Measurements from ENCODE around the gene ETV4.
A peak's percentile ranks its signal among the peaks of the same experiment; 100 is the strongest.
"Not testable (repeated sequence)": the region's sequence is repeated elsewhere in the genome, so short reads cannot be mapped to it uniquely, and the experiment has no call there.

ETV4 gene

DNA sequence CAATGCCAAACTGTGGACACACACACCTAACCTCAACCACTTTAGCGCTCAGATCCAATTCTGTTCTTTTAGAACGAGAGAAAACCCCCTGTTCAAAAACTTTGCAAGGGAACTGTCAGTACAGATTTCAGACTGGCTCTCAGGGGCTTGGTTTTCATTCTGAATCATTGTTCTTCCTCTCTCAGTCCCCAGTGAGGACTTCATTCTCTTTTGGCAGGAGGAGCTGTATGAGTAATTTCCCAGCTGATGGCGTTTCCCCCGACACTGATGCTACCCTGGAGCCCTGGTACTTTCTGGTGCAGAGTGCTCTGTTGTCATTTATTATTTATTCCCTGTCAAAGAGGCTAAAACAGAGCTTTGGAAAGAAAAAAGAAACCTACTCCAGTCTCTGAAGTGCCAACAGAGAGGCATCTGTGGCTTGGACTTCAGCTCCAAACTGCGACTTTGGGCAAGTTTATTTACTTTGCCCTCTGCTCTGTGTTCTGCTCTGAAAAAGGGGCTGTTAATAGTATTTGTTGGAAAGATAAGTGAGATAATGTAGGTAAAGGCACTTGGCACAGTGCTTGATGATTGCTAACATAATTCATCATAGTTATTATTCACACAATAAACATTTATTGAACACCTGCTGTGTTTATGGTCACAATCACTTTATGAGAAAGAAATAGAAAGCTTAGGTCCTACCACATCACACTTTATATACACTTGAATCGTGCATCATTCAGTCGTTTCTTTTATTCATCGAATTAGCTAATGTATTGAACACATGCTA lies 28.3 kb downstream of the ETV4 start:
- Histone ChIP-seq H2BK12ac (ENCODE audit: low read length in 2 of 2) (no peak overlapping the region), H3K9ac (ENCODE audit: low read length) (peak overlapping the region; percentile 74), H3K14ac (ENCODE audit: low read length in 2 of 2) (no peak overlapping the region), H3K36me3 (ENCODE audit: control insufficient read depth in 1 of 2, insufficient read depth in 2 of 2, low read depth in 1 of 2, low read length in 2 of 2) (peaks cover 49 to 92% of the 10 kb centered on the region in 2 experiments), H2AK5ac (ENCODE audit: low read length, severe bottlenecking) (no peak overlapping the region), H3K9me3 (ENCODE audit: control insufficient read depth, low read length) (no peaks in the 10 kb centered on the region), H2AFZ (ENCODE audit: low read depth, low read length) (no peak overlapping the region), H3K18ac (ENCODE audit: low read depth in 1 of 2, low read length in 2 of 2) (no peak overlapping the region), H3K27ac (ENCODE audit: low read length, poor library complexity, severe bottlenecking) (no peak overlapping the region), H3K27me3 (ENCODE audit: control insufficient read depth in 1 of 2, insufficient read depth in 1 of 2, low read length in 2 of 2) (no peaks in the 10 kb centered on the region), H4K8ac (ENCODE audit: low read length) (no peak overlapping the region), H3K23ac (ENCODE audit: low read length in 2 of 2) (no peak overlapping the region), H4K91ac (ENCODE audit: low read length) (no peak overlapping the region), H3K79me1 (replicated peaks; ENCODE audit: low read length, poor library complexity, severe bottlenecking) (peaks cover 17% of the 10 kb centered on the region), H3K4me3 (ENCODE audit: insufficient read depth in 1 of 2, low read depth in 1 of 2, low read length in 2 of 2) (peak overlapping the region in 1 of 2 experiments; percentile 36), H3K4ac (ENCODE audit: low read depth in 1 of 2, low read length in 2 of 2) (no peak overlapping the region), H3K4me2 (ENCODE audit: low read length, poor library complexity, severe bottlenecking) (no peak overlapping the region), H2BK5ac (ENCODE audit: low read depth, low read length, poor library complexity, severe bottlenecking) (no peak overlapping the region), H3K4me1 (ENCODE audit: control insufficient read depth, insufficient read depth, low read depth, low read length) (peaks cover 1% of the 10 kb centered on the region), H2BK120ac (ENCODE audit: low read depth, low read length) (no peak overlapping the region), H2BK15ac (ENCODE audit: low read depth, poor library complexity, severe bottlenecking) (no peak overlapping the region)
- WGBS = 77% methylated on average over 4 of the region's 8 CpGs
- DNase-seq = peak; percentile 22

DNA sequence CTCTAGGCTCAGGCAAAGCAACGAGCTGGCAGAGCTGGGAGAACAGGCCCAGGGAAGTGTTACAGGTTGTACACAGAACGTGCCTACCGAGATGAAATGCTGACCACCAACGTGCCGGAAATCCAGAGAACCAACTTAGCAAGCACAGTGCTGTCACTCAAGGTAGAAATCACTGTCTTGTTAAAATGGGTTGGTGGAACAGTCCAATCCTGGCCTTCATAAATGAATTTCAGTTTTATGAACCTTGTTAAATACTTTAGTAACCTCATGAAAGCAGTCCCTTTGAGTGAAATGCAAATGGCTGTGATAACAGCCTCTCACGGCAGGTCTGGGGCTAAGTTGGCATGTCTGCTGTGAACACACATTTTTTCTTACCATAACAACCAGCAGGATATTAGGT lies 29.0 kb downstream of the ETV4 start:
- WGBS = 89% methylated on average over 5 of the region's 6 CpGs
- peaks cover 52 to 93% of the 10 kb centered on the region in 2 experiments for H3K36me3 ChIP-seq (ENCODE audit: control insufficient read depth in 1 of 2, insufficient read depth in 2 of 2, low read depth in 1 of 2, low read length in 2 of 2)

GRCh38 chr17:43515656-43516055 lies 30.5 kb downstream of the ETV4 start:
- H2BK12ac ChIP-seq (ENCODE audit: low read length in 2 of 2) = no peak overlapping the region
- no peak for DNase-seq
- H2BK15ac ChIP-seq (ENCODE audit: low read depth, poor library complexity, severe bottlenecking) = no peak overlapping the region
- no peak overlapping the region for H2BK5ac ChIP-seq (ENCODE audit: low read depth, low read length, poor library complexity, severe bottlenecking)
- no peak overlapping the region for H2AK5ac ChIP-seq (ENCODE audit: low read length, severe bottlenecking)
- no peak overlapping the region for H4K8ac ChIP-seq (ENCODE audit: low read length)
- H2BK120ac ChIP-seq (ENCODE audit: low read depth, low read length) = no peak overlapping the region
- peaks cover 1% of the 10 kb centered on the region for H3K4me1 ChIP-seq (ENCODE audit: control insufficient read depth, insufficient read depth, low read depth, low read length)
- H3K36me3 ChIP-seq (ENCODE audit: control insufficient read depth in 1 of 2, insufficient read depth in 2 of 2, low read depth in 1 of 2, low read length in 2 of 2) = peaks cover 48 to 88% of the 10 kb centered on the region in 2 experiments
- no peak overlapping the region for H3K27ac ChIP-seq (ENCODE audit: low read length, poor library complexity, severe bottlenecking)
- H3K9ac ChIP-seq (ENCODE audit: low read length) = peak overlapping the region; percentile 74
- no peak overlapping the region for H3K4me3 ChIP-seq (ENCODE audit: insufficient read depth in 1 of 2, low read depth in 1 of 2, low read length in 2 of 2)
- no peak overlapping the region for H2AFZ ChIP-seq (ENCODE audit: low read depth, low read length)
- 100% methylated on average over 1 of the region's 1 CpG for WGBS
- H3K9me3 ChIP-seq (ENCODE audit: control insufficient read depth, low read length) = no peaks in the 10 kb centered on the region
- H3K79me1 ChIP-seq (replicated peaks; ENCODE audit: low read length, poor library complexity, severe bottlenecking) = peaks cover 17% of the 10 kb centered on the region
- no peak overlapping the region for H3K18ac ChIP-seq (ENCODE audit: low read depth in 1 of 2, low read length in 2 of 2)
- no peak overlapping the region for H3K14ac ChIP-seq (ENCODE audit: low read length in 2 of 2)
- no peaks in the 10 kb centered on the region for H3K27me3 ChIP-seq (ENCODE audit: control insufficient read depth in 1 of 2, insufficient read depth in 1 of 2, low read length in 2 of 2)
- H3K4me2 ChIP-seq (ENCODE audit: low read length, poor library complexity, severe bottlenecking) = no peak overlapping the region
- no peak overlapping the region for H3K4ac ChIP-seq (ENCODE audit: low read depth in 1 of 2, low read length in 2 of 2)
- H3K23ac ChIP-seq (ENCODE audit: low read length in 2 of 2) = peak overlapping the region in 1 of 2 experiments; percentile 89
- H4K91ac ChIP-seq (ENCODE audit: low read length) = no peak overlapping the region

More for the DNA sequence above, 29.0 kb downstream of the ETV4 start:
- H2BK5ac ChIP-seq (ENCODE audit: low read depth, low read length, poor library complexity, severe bottlenecking) = no peak overlapping the region
- H3K27me3 ChIP-seq (ENCODE audit: control insufficient read depth in 1 of 2, insufficient read depth in 1 of 2, low read length in 2 of 2) = no peaks in the 10 kb centered on the region
- H3K9me3 ChIP-seq (ENCODE audit: control insufficient read depth, low read length) = no peaks in the 10 kb centered on the region
- H2BK12ac ChIP-seq (ENCODE audit: low read length in 2 of 2) = no peak overlapping the region
- no peak overlapping the region for H4K91ac ChIP-seq (ENCODE audit: low read length)
- DNase-seq = no peak
- peak overlapping the region; percentile 74 for H3K9ac ChIP-seq (ENCODE audit: low read length)
- no peak overlapping the region for H3K4ac ChIP-seq (ENCODE audit: low read depth in 1 of 2, low read length in 2 of 2)
- H3K23ac ChIP-seq (ENCODE audit: low read length in 2 of 2) = no peak overlapping the region
- H3K4me1 ChIP-seq (ENCODE audit: control insufficient read depth, insufficient read depth, low read depth, low read length) = peaks cover 1% of the 10 kb centered on the region
- no peak overlapping the region for H4K8ac ChIP-seq (ENCODE audit: low read length)
- H3K18ac ChIP-seq (ENCODE audit: low read depth in 1 of 2, low read length in 2 of 2) = no peak overlapping the region
- no peak overlapping the region for H2BK15ac ChIP-seq (ENCODE audit: low read depth, poor library complexity, severe bottlenecking)
- H2AK5ac ChIP-seq (ENCODE audit: low read length, severe bottlenecking) = no peak overlapping the region
- H2BK120ac ChIP-seq (ENCODE audit: low read depth, low read length) = no peak overlapping the region
- no peak overlapping the region for H2AFZ ChIP-seq (ENCODE audit: low read depth, low read length)
- H3K14ac ChIP-seq (ENCODE audit: low read length in 2 of 2) = no peak overlapping the region
- peak overlapping the region in 1 of 2 experiments; percentile 36 for H3K4me3 ChIP-seq (ENCODE audit: insufficient read depth in 1 of 2, low read depth in 1 of 2, low read length in 2 of 2)
- peaks cover 19% of the 10 kb centered on the region for H3K79me1 ChIP-seq (replicated peaks; ENCODE audit: low read length, poor library complexity, severe bottlenecking)
- H3K4me2 ChIP-seq (ENCODE audit: low read length, poor library complexity, severe bottlenecking) = no peak overlapping the region
- no peak overlapping the region for H3K27ac ChIP-seq (ENCODE audit: low read length, poor library complexity, severe bottlenecking)

DNA sequence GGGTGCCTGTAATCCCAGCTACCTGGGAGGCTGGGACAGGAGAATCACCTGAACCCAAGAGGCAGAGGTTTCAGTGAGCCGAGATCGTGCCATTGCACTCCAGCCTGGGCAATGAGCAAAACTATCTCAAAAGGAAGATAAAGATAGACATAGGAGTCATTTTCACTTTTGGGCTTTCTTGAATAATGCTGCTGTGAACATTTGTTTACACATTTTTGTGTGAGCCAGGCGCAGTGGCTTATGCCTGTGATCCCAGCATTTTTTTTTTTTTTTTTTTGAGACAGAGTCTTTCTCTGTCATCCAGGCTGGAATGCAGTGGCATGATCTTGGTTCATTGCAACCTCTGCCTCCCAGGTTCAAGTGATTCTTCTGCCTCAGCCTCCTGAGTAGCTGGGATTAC lies 34.9 kb downstream of the ETV4 start:
- H3K27ac ChIP-seq (ENCODE audit: low read length, poor library complexity, severe bottlenecking); H3K14ac ChIP-seq (ENCODE audit: low read length in 2 of 2); H3K4me2 ChIP-seq (ENCODE audit: low read length, poor library complexity, severe bottlenecking); H4K8ac ChIP-seq (ENCODE audit: low read length); H3K4me1 ChIP-seq (ENCODE audit: control insufficient read depth, insufficient read depth, low read depth, low read length); H2BK12ac ChIP-seq (ENCODE audit: low read length in 2 of 2); H2BK15ac ChIP-seq (ENCODE audit: low read depth, poor library complexity, severe bottlenecking); H3K23ac ChIP-seq (ENCODE audit: low read length in 2 of 2); H2BK120ac ChIP-seq (ENCODE audit: low read depth, low read length); H3K4ac ChIP-seq (ENCODE audit: low read depth in 1 of 2, low read length in 2 of 2); H2AK5ac ChIP-seq (ENCODE audit: low read length, severe bottlenecking); H3K18ac ChIP-seq (ENCODE audit: low read depth in 1 of 2, low read length in 2 of 2); H3K9me3 ChIP-seq (ENCODE audit: control insufficient read depth, low read length); H2BK5ac ChIP-seq (ENCODE audit: low read depth, low read length, poor library complexity, severe bottlenecking); H3K27me3 ChIP-seq (ENCODE audit: control insufficient read depth in 1 of 2, insufficient read depth in 1 of 2, low read length in 2 of 2); H2AFZ ChIP-seq (ENCODE audit: low read depth, low read length); H3K9ac ChIP-seq (ENCODE audit: low read length); H3K4me3 ChIP-seq (ENCODE audit: insufficient read depth in 1 of 2, low read depth in 1 of 2, low read length in 2 of 2); H4K91ac ChIP-seq (ENCODE audit: low read length): not testable (repeated sequence)
- peak; percentile 62 for DNase-seq
- WGBS = 79% methylated on average over 3 of the region's 3 CpGs
- Histone ChIP-seq H3K79me1 (replicated peaks; ENCODE audit: low read length, poor library complexity, severe bottlenecking) (peaks cover 19% of the 10 kb centered on the region), H3K36me3 (ENCODE audit: control insufficient read depth in 1 of 2, insufficient read depth in 2 of 2, low read depth in 1 of 2, low read length in 2 of 2) (peaks cover 56 to 86% of the 10 kb centered on the region in 2 experiments)
